Activated T-cell treated with anti-CD3 and anti-CD28 coated beads for 4 hours (primary cell): Measurements from ENCODE around the gene MLLT3.
"Not testable (repeated sequence)": the region's sequence is repeated elsewhere in the genome, so short reads cannot be mapped to it uniquely, and the experiment has no call there.

Experiments used
- DNase-seq: peaks from one replicate; pipeline ENCODE4 v3.0.0-alpha.2; 2020

MLLT3 gene

DNA sequence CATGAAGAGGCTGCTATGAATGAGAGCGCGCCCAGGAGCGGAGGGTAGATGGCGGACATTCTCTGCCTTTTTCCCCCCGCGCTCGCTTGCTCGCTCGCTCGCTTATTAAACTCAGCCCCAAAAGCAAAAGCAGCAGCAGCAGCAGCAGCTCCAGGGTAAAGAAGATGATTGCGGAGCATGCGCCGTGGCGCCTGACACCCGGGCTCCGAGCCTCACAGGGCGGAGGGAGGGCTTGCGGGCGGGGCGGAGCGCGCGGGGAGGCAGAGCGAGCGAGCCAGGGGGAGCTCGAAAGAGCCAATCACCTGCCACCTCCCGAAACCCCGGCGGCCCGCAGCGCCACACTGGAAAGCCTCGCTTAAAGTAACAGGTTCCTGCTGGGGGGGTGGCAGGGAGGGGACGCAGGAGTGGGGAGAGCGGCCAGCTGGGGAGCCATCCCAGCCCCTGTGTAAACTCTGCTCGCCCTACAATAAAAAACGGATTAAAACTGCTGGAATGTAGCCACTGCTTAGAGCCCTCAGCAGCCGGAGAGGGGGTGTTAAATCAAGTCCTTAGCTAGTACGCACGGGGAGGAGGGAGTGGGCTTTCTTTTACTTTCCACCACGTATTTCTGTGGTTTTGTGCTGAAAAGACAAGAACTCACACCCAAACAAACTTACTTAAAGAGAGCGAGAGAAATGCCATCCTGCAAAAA is at the start of gene MLLT3:
MLLT3 (minus strand) TSS at position 170 of the 691 bp plus-strand sequence.
- peak; percentile 91 for DNase-seq

DNA sequence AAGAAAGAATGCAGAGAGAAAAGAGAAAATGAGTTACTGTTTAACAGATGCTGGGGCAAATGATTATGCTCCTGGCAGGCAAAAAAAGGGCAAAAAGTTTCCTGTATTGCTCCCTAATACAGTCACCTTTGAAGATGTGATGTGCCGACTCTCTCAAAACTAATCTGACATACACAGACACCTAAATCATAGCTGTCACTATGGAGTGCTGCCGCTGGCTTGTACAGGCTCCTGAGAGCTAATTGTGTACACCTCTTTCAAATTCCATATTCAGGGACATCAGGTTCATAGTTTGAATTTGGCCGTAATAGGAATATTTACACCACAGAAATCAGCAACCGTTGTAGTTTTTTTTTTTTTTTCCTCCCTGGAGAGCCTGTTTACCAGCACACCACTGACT is 49.3 kb upstream of the MLLT3 start:
- no peak for DNase-seq

DNA sequence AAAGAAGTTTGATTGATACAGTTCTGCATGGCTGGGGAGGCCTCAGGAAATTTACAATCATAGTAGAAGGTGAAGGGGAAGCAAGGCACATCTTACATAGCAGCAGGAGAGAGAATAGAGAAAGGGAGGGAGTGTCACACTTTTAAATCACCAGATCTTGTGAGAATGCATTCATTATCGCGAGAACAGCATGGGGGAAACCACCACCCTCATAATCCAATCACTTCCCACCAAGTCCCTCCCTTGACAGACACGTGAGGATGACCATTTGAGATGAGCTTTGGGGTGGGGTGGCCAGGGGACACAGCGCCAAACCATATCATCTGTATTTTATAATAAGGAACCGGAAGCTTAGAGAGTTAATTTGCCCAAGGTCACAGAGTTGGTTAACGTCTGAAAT is 48.1 kb upstream of the MLLT3 start:
- DNase-seq: no peak

DNA sequence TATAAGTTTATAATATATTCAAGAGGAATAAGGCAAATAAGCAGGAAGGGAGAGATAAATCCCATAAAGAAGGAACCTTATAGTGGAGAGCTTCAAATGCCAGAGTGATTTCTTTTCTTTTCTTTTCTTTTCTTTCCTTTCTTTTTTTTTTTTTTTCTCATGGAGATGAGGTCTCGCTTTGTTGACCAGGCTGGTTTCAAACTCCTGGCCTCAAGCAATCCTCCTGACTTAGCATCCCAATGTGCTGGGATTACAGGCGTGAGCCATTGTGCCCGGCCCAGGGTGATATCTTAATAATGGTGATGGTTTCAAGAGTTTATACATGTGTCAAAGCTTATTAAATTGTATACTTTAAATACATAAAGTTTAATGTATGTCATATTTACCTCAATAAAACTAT is 42.2 kb upstream of the MLLT3 start:
- no peak for DNase-seq

DNA sequence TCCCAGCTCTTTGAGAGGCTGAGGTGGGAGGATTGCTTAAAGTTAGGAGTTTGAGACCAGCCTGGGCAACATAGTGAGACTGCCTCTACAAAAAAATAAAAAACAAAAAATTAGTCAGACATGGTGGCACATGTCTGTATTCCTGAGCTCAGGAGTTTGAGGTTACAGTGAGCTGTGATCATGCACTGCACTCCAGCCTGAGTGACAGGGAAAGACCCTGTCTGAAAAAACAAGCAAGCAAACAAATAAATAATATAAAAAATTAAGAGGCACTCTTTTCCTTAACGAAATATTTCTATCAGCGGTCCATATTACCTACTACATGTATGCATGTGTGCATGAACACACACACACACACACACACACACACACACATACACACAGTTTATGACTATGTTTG is 40.8 kb upstream of the MLLT3 start:
- DNase-seq: no peak

DNA sequence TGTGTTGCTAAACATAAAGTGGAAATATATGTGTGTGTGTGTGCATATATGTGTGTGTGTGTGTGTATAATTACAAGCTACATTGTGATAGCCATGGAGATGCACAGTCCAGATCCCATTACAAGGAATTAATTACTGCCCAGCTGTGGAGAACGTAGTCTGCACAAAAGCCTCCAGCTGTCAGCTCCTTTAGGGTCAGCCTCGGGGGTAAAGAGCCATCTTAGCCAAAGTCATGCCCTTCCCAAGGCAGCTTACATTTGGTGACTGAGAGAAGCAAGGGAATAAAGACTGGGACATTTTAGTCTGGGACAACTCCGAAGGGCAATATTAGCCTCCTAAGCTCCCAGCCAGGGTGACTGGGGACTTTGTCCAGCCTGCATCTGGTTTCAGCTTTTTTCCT is 39.9 kb upstream of the MLLT3 start:
- no peak for DNase-seq

DNA sequence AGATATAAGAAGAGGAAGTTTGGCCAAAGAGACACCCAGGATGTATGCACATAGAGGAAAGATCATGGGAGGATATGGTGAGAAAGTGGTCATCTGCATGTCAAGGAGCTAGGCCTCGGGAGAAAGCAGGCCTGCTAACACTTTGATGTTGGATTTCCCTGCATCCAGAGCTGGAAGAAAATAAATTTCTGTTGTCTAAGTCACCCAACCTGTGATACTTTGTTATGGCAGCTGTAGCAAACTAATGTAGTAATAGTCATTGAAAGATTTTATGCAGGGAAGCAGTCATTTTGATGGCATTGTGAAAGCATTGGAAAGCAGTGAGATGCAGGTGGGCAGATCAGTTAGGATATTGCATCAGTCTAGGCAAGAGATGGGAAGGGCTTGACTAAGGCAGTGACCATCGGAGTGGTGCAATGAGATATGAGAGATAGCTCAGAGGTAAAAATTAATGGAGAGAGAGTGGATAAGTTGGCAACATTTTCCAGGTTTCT is 37.2 kb upstream of the MLLT3 start:
- no peak for DNase-seq

DNA sequence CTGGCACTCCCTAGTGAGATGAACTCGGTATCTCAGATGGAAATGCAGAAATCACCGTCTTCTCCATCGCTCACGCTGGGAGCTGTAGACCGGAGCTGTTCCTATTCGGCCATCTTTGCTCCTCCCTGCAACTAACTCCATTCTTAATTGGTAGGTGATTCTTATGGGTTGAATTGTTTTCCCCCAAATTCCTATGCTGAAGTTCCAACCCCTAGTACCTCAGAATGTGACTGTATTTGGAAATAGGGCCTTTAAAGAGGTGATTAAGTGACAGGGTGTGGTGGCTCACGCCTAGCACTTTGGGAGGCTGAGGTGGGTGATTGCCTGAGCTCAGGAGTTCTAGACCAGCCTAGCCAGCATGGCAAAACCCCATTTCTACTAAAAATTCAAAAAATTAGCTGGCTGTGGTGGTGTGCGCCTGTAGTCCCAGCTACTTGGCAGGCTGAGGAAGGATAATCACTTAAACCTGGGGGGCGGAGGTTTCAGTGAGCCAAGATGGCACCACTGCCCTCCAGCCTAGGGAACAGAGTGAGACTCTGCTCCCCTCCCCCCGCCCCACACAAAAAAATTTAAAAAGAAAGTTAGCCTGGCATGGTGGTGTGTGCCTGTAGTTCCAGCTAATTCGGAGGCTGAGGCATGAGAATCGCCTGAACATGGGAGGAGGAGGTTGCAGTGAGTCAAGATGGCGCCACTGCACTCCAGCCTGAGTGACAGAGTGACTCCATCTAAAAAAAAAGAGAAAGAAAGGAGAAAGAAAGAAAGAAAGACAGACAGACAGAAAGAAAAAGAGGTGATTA is 36.6 kb upstream of the MLLT3 start:
- no peak for DNase-seq

DNA sequence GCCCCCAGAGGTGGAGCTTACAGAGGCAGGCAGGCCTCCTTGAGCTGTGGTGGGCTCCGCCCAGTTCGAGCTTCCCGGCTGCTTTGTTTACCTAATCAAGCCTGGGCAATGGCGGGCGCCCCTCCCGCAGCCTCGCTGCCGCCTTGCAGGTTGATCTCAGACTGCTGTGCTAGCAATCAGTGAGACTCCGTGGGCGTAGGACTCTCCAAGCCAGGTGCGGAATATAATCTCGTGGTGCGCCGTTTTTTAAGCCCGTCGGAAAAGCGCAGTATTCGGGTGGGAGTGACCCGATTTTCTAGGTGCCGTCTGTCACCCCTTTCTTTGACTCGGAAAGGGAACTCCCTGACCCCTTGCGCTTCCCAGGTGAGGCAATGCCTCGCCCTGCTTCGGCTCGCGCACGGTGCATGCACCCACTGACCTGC is 36.0 kb upstream of the MLLT3 start:
- not testable (repeated sequence) for DNase-seq

DNA sequence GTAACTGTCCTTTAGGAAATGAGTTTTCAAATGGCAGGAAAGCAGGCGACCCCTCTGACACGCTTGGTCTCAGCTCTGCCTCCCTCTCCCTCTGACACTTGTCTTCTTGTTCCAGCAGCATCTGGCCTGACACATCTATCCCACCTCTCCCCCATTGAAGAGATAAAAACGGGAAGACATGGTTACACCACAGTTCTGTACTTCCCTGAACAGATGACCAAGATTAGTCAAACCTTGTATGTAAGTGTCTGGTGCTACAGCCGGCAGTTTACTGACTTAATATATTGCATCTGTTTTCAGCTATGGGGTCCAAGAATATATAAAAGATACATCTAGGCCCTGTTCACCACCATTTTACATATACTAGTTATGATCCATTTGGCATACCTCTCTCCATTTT is 29.6 kb upstream of the MLLT3 start:
- DNase-seq: no peak

DNA sequence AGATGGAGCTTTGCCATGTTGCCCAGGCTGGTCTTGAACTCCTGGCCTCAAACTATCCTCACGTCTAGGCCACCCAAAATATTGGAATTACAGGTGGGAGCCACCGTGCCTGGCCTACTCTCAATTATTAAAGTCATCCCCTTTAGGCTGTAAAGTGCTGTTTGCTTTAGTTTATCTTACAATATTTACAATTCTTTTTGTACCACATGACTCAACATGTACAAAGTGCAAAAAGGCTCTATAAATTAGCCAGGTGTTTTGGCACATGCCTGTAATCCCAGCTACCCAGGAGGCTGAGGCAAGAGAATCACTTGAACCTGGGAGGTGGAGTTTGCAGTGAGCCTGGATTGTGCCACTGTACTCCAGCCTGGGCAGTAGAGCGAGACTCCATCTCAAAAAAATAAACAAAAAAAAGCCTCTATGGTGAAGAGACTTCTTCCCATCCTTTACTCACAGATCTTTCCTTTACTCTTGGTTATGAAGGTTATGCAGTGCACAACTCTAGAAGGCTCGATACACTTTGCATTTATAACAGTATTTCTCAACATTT is 28.5 kb upstream of the MLLT3 start:
- DNase-seq: no peak

DNA sequence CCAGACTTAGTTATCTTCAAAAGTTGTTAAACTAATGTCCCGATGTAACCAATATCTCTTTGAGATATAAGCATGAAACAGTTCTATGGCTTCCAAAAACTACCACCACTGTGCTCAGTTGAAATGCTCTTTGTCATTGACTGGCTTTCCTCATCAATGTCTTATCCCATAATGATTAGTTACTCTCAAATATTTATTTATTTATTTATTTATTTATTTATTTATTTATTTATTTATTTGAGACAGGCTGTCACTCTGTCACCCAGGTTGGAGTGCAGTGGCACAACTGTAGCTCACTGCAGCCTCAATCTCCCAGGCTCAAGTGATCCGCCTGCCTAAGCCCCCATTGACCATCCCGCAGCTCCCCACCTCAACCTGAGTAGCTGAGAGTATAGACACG is 28.0 kb upstream of the MLLT3 start:
- no peak for DNase-seq

DNA sequence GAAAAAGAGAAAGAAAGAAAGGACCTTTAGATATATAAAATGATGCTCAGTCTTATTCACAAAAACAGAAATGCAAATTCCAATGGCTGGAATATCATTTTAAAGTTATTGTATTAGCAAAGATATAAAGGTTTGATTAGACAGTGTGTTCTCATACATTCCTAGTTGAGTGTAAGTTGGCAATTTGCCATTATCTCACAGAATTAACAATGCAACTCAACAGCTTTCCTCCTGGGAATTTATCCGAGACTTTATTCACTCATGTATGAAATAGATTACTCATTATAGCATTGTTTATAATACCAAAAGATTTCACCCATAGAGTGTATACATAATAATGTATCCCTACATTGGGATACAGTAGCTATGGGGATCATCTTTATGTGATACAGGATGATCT is 27.1 kb upstream of the MLLT3 start:
- DNase-seq: no peak

DNA sequence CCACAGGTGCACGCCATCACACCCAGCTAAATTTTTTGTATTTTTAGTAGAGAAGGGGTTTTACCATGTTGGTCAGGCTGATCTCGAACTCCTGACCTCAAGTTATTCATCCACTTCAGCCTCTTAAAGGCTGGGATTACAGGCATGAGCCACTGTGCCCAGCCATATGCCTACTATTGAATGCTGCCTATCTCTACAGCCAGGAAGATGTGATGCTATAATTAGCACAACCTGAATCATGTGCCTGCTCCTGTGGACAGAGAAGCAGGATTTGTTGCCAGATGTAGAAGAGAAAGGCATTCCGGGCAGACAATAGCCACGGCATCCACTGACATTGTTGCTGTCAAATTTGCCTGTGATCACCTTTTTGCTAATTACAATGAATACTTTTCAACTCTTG is 24.4 kb upstream of the MLLT3 start:
- no peak for DNase-seq

DNA sequence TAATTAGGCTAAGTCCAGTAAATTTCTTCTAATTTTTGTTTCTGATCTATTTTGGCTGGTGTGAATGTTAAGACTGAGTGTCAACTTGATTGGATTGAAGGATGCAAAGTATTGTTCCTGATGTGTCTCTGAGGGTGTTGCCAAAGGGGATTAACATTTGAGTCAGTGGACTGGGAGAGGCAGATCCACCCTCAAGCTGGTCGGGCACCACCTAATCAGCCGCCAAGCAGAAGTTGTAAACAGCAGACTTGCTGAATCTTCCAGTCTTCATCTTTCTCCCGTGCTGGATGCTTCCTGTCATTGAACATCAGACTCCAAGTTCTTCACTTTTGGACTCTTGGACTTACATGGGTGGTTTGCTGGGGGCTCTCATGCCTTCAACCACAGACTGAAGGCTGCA is 21.4 kb upstream of the MLLT3 start:
- DNase-seq: no peak

DNA sequence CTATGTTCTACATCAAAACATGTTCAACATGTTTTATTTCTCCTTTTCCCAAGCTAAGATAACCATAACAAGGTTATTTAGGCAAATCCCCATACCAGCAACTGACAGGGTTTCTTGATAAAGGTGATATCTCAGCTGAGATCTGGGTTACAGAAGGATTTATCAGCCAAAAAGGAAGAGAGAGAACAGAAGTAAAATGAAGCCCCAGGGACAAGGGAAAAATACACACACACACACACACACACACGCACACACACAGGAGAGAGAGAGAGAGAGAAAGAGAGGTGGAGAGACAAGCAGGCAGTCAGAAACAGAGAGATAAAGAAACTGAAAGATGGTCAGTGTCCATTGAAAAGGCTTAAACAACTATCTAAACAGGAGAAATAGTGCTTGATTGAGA is 19.7 kb upstream of the MLLT3 start:
- DNase-seq: no peak

DNA sequence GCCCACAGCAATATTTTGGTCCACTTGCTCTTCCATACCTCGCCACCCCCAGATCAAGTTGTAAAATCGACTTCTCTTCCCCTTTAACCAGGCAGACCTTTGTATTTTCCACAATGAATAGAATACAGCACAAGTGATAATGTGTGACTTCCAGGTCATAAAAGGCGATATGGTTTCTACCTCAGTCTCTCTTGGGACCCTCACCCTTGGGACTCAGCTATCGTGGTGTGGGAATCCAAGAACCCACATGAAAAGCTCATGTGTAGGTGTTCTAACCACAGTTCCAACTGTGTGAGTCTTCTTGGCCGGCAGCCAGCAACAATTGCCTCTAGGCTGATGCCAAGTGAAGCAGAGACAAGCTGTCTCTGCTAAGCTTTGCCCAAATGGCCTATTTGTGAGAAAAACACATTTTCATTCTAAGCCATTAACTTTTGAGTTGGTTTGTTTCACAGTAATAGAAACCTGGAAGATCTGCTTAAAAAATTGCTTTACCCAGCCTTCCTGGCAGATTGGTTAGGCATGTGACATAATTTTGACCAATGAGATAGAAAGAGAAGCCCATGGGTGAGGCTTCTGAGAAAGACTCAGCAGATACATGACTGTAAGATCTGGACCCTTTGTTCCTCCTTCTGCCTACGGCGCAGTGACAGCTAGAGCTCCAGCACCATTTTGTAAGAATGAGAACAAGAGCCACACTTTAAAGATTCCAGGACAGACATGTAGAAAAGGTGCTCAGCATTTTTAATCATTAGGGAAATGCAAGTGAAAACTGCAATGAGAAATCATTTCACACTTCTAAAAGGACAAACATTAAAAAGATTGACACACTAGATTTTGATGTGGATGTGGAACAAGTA is 18.3 kb upstream of the MLLT3 start:
- DNase-seq: peak; percentile 69

DNA sequence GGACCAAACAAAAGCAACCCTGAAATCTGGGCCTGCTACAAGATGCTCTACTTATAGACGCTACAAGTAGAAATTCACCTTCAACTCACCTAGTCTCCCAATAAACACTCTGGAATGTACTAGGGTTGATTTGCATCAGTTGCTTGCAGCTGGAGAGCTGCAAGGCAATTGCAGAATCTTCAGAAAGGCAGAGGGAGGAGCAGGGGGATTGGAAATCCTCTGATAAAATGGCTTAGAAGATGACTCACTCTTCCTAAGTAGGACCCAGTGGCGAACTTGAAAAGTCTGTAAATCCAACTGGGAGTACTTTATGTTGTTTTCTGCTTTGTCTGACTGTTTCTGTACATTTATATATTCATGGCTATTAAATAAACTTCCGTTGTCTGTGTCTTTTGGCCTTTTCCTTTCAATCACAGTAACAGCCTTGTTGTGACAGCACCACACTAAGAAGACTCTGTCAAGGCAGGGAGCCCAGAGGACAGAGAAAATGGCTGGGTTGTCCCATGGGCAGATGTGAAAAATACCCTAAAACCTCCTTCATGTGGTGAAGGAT is 14.7 kb upstream of the MLLT3 start:
- no peak for DNase-seq

DNA sequence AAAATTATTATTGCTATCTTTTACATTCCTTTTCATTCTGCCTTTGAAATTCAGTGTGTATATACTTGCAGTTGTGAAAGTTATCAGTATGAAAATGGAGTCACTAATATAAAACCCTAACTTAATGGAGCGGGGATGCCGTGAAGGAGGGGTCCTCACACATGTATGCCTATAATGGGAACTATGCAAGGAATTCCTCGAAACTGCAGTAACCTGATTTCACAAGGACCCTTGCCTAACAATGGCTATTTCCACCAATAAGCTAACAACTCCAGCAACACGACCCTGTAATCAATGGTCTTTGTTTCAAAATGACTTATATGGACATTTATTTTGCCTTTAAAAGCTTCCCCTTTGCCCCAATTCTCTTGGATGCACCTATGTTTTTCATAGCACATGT is 12.6 kb upstream of the MLLT3 start:
- no peak for DNase-seq

DNA sequence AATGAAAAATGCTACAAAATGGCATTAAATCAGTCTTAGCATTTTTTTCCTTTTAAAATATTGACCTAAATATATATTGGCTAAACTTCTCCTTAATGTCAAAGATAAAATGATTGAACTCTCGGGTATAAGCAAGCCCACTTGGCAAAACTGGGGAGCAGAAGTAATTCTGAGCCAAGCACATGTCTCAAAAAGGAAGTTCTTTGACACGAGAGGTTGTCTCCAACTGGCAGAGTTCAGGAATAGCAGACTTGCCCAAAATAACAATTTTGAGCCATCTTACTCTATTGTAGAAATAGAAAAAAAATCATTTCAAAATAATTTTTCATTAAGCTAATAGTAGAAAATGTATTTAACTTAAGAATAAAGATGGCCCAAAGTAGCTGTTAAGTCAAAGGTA is 10.4 kb upstream of the MLLT3 start:
- DNase-seq: no peak

DNA sequence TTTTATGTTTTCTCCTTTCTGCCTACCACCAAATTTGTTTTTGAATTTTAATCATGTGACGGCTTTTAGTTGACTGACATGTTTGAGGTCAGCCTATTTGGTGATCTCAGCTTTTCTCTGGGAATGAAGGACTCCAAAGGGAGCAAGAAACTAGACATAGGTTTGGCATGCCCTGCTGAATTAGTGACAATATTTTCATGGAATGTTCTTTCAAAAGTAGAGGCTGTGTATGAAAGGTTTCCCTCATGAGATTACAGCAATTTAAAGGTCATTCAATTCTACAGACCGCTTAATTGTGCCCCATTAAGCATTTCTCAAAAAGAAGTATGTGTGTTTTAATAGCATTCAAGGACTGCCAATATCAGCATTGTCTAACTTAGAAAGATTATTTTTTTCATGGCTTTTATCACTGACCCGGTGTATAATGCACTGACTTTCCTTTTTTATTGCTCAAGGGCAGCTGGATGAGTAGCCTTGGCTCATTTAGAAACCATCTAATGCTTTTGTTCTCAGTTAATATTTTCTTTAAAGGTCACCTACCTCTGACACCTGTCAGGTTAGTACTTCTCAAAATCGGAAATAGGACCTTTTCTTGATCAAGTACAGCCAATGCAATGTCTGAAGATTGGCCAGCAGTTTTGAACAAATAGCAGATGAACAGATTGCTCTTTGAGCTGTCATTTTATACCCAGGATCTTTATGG is 8.1 kb upstream of the MLLT3 start:
- DNase-seq: no peak

DNA sequence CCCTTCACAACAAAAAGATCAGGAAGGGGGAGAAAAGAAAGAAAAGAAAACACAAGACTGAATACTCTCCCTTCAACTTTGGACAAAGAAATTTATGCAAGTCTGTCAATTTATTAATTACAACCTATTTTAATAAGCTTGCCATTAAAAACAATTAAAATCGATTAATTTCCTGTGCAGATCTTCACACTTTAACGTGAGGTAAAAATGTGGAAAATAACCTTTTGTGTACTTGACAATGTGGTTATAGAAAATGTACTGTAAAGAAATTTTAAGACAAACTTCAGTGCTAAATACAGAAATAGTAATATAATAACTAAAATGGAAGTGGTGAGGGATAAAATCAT is 2.7 kb upstream of the MLLT3 start:
- no peak for DNase-seq
